HT-29 (cell line): ENCODE data around the gene VAV1. TPM values are rescaled to one million over a fixed set of nuclear protein-coding genes. Genes with fewer than 3 reads are reported as not detected.

ENCODE experiments used
- DNase-seq: peaks from one replicate; pipeline ENCODE4 v3.0.0-alpha.2; 2015; ENCODE audit warnings: low spot score
- total RNA-seq: library from RNA; depleted of rRNA; stranded (reverse); fragments of >200 nt; shearing (Covaris generic); gene quantifications from 2 replicates; pipeline ENCODE4 v1.2.3, GENCODE V29; 2014; rRNA removed

VAV1 gene
- total RNA-seq: 0.15 and 0.57 TPM in 2 replicates

DNA sequence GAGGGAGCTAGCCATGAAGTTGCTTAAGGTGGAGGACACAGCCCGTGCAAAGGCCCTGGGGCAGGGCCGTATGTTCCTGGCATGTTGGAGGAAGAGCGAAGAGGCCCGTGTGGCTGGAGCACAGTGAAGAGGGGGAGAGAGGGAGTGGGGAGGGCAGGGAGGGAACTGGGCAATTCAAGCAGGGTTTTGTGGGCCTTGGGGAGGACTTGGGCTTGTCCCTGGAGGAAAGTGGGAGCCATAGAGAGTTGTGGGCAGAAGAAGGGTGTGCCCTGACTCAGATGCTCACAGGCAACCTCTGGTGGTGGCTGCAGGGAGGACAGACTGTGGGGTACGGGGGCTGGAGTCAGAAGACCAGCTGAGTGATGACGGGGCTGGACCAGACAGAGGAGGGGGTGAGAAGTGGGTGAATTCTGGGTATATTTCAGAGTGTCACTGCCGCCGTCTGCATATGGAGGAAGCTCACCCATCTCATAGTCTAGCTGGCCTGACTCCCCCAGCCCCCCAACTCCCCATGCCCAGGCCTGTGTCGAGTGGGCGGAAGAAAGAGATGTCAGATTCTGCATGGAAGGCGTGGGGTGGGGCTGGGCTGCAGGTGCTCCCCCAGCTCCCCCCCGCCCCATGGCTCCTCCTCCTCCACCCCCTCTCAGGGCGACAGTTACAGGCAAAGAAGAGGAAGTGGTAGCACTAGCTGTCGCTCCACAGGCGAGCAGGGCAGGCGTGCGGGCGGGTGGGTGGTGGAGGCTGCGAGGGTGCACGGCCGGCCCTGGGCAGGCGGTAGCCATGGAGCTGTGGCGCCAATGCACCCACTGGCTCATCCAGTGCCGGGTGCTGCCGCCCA, at the start of gene VAV1:
Gene VAV1 (plus strand): TSS at position 681 of the 838 bp plus-strand sequence. CDS start 100 bp downstream, at position 781.
- DNase-seq: no peak

- no peak for DNase-seq
These were observed 49.3 kb upstream of the VAV1 start for GRCh38 chr19:6723108-6723618.

DNA sequence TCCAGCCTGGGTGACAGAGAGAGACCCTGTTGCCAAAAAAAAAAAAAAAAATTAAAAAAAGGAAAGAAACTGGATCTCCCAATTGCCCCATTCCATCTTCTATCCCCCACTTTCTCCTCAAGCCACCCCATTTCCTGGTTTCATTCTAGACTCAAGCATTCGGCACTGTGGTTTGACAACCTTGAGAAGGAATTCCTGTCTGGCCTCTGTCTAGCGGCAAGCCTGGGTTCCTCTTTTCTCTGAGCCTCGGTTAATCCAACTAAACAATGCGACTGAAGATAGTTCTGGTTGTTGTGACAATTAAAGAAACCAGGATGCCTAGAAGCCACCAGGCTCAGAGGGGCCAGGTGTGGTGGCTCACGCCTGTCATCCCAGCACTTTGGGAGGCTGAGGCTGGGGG, 48.8 kb upstream of the VAV1 start:
- DNase-seq: no peak

DNA sequence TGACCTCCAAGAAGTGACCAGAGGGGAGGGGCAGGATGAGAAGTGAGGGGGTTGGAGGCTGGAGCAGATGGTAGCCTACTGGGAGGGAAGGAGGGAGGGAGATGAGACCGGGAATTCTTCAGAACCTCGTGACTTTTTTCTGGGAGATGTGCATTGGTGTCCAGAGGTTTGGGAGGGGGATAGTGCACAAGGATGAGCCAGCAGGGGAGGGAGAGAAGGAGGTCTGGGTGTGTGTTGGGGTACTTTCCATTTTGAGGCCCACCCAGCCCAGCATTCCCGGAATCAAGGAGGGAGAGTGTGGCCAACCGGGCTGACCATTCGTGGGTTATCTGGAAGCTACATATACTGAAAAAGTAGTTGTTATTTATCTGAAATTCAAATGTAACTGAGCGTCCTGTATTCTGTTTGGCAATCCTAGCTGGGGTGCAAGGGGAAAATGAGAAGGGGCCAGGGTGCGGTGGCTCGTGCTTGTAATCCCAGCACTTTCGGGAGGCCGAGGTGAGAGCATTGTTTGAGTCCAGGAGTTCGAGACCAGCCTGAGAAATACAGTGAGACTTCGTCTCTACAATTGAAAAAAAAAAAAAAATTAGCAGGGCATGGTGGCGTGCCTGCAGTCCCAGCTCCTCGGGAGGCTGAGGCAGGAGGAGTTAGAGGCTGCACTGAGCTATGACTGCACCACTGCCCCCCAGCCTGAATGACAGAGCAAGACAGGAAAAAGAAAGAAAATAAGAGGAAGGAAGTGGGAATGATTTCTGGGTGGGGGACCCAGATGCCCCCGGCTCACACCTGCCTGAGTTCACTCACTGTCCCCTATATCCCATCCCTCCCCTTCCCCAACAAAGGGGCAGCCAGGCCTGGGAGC, 47.6 kb upstream of the VAV1 start:
- no peak for DNase-seq

- DNase-seq: no peak
These were observed 46.8 kb upstream of the VAV1 start for GRCh38 chr19:6725513-6726231.

GRCh38 chr19:6728346-6728745, 44.2 kb upstream of the VAV1 start:
- DNase-seq: no peak

DNA sequence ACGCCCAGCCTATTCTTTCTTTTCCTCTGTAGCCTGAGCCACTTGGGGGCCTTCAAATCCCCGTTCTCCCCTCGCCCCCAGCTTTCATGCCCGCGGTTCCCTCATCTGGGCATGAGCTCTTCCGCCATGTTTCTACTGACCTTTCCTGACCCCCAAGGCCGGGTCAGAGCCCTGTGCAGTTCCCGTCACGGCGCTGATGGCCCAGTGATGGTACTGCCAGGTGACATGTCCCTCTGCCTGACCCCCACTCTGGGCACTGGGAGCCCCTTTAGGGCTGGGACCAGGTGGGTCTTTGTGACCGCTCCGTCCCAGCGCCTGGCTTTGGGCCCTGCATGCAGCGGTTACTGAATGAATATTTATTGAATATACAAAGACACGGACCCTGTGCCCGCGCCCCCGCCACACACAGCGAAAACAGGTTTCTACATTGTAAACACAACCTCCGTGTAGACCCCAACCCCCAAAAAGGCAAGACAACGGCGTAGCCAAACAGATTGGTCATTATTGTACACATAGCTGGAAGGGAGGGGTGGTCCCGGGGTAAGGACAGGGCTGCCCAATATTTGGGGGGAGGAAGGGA, 42.8 kb upstream of the VAV1 start:
- DNase-seq: no peak

GRCh38 chr19:6730153-6730804, 42.2 kb upstream of the VAV1 start:
- DNase-seq: peak; percentile 71

DNA sequence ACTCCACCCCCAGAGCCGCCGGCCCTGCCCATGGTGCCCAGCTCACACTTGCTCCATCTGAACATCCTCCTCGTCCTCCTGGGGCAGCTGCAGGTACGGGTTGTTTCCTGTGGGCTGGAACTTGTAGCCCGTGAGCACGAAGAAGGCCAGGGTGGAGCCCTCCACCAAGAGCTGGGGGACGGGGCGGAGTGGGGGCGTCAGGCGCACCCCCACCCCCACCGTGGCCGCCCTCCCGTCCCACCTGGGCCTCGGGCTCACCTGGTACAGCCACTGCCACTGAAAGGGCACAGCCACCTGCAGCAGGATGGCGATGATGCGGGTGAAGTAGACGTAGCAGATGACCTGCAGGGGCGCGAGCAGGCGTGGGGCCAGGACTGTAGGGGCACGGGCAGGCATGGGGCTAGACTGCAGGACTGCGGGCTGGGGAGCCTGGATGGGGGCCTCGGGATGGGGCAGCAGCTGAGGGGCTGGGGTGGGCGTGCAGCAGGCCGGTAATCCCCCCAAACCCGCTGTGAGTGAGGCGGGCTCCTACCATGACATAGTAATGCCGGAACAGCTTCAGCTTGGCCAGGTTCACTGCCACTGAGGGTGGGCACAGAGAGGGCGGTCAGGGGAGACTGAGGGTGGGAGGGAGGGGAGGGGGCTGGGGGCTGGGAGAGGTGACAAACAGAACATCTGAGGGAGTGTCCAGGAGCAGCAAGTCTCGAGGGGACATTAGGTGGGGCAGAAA, 41.4 kb upstream of the VAV1 start:
- no peak for DNase-seq

- DNase-seq: no peak
These were observed 40.7 kb upstream of the VAV1 start for GRCh38 chr19:6731822-6732221.

DNA sequence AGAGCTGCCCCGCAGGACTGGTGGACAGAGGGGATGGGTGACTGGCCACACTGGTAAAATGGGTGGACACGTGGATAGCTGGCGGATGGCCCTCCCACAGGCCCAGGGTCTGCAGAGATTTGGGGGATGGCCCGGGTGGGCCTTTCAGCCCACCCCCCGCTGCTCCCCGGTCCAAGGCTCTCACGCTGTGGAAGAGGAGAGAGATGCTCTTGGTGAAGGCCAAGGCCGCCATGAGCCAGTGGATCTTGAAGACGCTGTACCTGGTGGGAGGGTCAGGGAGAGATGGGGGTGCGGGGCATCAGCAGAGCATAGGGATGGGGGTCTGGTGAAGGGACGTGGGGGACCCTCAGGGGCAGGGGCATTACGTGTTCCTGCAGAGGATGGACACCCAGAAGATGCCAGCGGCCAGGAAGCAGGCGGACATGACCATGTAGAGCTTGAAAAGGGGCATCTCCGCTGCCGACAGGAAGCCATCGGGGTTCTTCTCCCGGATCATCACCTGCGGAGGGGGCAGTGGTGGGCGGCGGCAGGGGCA, 39.6 kb upstream of the VAV1 start:
- no peak for DNase-seq

DNA sequence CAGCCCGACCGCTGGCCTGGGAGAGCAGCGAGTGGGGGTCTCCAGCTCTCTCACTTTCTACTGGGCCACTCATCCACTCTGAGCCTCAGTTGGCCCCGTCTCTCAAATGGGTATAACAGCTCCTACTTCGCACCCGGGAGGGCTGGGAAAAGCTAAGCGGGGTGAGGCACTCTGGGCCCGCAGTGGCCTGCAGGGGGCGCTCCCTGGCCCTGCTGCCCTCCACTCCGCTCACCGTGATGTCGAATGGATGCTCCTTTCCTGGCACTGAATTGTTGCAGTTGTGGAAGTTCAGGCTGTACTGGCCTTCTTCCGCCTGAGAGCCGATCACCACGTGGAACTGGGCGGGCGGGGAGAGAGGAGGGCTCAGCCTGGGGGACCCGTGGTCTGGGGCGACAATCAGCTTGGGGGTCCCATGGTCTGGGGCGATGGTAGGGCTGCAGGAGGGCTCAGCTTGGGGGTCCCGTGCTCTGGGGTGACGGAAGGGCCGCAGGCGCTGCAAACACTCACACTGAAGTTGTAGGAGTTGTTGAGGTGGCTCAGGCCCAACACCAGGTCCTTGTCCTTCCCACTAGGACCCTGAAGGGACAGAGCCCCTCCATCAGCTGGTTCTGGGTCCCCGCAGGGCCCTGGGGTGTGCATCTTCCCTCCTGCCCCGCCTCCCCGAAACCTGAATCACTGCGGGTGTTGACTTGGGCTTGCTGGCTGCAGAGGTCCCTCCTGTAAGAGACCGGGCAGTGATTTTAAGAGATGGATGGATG, 39.0 kb upstream of the VAV1 start:
- no peak for DNase-seq

- no peak for DNase-seq
These were observed 38.3 kb upstream of the VAV1 start for GRCh38 chr19:6734096-6734696.

DNA sequence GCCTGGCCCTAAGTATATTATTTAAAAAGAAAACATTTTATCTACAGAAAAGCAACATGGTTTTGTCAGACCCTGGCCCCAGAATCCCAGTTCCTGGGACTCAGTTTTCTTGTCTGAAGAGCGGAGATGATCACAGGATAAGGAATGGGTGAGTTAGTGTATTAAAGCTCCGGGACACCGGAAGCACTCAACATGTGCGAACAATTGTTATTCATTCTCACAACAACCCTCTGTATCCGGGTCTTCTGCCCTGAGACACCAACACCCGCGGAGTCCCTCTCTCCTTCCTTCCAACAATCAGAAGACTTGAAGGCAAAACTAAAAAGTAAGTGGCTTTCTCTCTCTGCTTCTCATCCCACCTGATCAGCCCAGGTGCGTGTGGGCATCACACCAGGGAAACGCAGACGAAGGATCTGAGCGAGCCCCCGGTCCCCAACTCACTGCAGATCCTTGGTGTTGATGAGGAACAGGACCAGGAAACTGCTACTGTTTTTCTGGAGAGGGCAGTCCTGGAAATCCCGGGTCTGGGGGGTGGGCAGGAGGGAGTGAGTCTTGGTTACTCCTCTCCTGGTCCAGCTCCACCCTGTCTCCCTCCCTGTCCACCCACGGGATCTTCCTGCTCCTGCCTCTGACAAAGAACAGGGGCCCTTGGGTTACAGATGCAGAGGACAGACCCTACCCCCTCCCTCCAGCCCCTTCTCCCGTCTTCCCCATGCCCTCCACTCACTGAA, 37.2 kb upstream of the VAV1 start:
- no peak for DNase-seq

DNA sequence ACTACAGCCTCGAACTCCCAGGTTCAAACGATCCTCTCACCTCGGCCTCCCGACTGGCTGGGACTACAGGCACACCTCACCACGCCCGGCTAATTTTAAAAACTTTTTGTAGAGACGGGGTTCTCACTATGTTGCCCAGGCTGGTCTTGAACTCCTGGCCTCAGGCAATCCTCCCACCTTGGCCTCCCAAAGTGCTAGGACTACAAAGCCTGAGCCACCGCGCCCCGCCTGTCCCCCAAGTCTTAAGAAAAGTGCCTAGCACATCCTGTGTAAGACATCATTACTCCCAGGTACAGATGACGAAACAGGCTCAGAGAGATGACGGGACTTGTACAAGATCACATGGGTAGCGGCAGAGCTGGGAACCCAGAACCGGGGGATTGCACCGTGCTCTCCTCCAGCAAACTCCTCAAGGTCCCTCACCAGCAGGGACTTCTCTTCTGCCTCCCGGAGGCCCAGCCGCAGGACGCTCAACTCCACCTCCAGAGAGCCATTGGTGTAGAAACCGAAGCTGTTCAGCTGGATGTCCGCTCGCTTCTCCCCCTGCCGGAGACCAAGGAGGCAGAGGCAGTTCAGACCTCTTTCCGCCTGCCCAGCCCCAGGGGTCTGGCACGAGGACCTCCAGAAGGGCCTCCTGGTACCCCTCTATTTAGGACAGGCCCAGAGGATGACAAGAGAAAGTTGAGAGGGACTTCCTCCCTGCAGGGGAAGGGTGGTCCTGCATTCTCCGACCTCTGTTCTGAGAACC, 36.2 kb upstream of the VAV1 start:
- DNase-seq: peak; percentile 69

DNA sequence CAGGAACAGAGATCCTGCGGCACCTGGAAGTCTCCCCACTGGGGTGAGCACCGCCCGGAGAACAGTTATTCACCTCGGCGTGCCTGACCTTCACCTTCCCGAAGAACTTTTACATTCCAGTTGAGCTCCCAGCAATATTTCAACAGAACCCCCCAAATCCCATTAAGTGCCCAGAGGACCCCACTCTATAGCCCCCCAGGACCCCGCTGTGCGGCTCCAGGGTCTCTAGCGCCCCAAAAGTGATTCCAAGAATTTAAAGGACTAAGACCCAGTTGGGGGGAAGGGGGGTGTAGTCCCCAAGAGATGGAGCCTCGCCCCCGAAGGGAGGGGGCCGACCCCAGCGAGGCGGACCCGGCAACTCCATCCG, 35.6 kb upstream of the VAV1 start:
- DNase-seq: no peak

DNA sequence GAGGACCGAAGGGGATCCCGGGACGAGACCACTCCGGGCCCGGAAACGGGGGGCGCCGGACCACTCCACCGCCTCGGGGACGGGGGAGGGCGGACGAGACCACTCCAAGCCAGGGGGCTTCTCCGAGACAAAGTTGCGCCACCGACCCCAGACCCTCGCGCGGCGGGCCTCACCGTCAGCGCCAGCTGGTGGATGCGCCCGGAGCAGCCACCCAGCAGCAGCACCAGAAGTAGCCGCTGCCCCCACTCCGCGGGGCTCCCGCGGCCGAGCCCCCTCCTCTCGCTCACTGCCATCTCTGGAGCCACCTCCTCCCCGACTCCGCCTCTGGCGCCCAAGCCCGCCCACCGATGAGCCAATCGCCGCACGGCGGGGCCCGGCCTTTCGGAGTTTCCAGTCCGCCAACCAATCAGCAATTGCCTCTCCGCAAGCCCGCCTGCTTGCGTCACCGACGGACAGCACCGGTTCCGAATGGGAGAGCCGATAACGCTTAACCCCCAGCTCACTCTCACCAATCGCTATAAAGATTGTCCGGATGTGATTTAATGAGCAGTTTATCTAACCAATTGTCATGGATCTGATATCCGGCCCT, 35.1 kb upstream of the VAV1 start, which contains the start of gene GPR108:
Gene GPR108 (minus strand): TSS at position 297 of the 589 bp plus-strand sequence. CDS start 4 bp downstream, at position 293.
- peak; percentile 95 for DNase-seq
